T-helper 1 cell treated with Interleukin-12 subunit alpha and Interleukin-12 subunit beta and Interleukin-4 antibody, amounts not matched to agents 30 μg/mL and 1 μg/mL, for 36 hours (primary cell): ENCODE measurements around the gene MRPL36.

ENCODE experiments used
- H3K27ac Mint-ChIP-seq: one replicate; pipeline ENCODE4 v1.8.0; 2021; ENCODE audit warnings: mild to moderate bottlenecking, mixed read lengths
- H3K27me3 Mint-ChIP-seq: one replicate; pipeline ENCODE4 v1.8.0; 2021; ENCODE audit warnings: low read depth, mixed read lengths
- H3K36me3 Mint-ChIP-seq: one replicate; pipeline ENCODE4 v1.8.0; 2021; ENCODE audit warnings: low read depth, mixed read lengths
- H3K4me1 Mint-ChIP-seq: one replicate; pipeline ENCODE4 v1.8.0; 2021; ENCODE audit warnings: low read depth, mixed read lengths
- H3K4me3 Mint-ChIP-seq: one replicate; pipeline ENCODE4 v1.8.0; 2021; ENCODE audit warnings: mild to moderate bottlenecking, moderate library complexity, mixed read lengths
- H3K9me3 Mint-ChIP-seq: one replicate; pipeline ENCODE4 v1.8.0; 2021; ENCODE audit warnings: mixed read lengths

MRPL36 gene

DNA sequence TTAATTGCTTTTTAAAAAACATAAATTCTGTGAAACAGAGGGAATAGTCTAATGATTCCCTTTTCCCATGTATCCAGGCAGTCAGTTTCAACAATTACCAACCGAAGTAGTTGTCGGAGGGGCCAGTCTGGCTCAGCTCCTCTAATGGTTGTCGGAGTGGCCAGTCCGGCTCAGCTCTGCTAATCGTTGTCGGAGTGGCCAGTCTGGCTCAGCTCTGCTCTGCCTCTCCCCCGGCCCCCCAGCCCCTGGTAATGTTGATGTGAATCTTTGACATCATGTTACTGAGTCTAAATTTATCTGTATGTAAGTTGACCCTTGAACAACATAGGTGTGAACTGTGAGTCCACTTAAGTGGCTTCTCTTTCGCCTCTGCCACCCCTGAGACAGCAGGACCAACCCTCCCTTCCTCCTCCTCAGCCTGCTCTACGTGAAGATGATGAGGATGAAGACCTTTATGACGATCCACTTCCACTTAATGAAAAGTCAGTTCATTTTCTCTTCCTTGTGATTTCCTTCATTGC, 11.0 kb upstream of the MRPL36 start:
- Mint-ChIP-seq H3K4me3 (no peak overlapping the region), H3K9me3 (no peaks in the 10 kb centered on the region), H3K36me3 (peaks cover 35% of the 10 kb centered on the region), H3K27me3 (no peaks in the 10 kb centered on the region), H3K27ac (no peak overlapping the region), H3K4me1 (peaks cover 9% of the 10 kb centered on the region)

DNA sequence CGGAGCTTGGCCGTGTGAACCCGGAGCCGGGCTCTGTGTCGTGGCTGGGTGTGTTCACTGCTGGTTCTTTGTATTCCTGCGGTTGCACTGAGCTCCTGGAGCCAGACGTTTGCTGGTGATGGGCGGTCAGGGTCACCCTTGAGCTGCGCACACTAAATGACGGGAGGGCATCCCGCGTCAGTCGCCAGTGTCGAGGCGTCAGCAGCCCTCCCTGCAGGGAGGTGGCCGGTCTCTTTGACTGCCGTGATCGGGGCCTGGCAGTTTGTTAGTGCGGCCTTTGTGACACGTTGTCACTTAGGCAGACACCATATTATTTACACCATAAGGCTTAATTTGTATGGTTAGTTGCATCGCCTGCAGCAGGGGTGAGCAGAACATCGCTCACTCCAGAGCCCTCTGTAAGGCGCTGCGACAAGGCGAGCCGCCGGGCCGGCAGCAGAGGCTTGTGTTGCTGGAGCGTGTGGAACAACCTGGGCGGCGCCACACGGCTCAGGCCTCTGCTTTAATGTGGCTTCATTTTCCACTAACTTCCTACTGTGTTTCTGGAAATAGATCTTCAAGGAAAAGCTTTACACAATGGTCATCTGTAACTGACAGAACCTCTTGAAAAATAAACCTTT, 9.9 kb upstream of the MRPL36 start:
- Mint-ChIP-seq H3K27ac (no peak overlapping the region), H3K27me3 (no peaks in the 10 kb centered on the region), H3K4me1 (peaks cover 9% of the 10 kb centered on the region), H3K36me3 (peaks cover 35% of the 10 kb centered on the region), H3K4me3 (no peak overlapping the region), H3K9me3 (no peaks in the 10 kb centered on the region)

DNA sequence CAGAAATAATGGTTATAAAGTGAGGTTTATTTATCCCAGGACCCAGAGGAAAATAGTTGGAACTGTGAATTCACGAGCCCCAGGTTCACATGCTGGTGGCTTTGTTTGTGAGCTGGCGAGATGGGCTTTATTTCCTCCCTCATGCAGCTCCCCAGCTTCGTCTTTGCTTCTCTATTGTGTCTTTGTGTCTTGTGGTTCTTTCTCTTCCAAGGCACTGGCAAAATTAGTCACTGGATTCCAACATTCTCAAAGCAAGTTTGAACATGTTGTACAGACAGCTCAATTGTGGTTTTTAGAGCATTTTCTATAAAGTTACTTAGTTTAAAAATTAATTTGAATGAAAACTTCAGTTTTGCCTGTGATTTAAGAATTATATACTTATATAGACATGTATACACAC, 8.8 kb upstream of the MRPL36 start:
- Mint-ChIP-seq H3K9me3 (no peaks in the 10 kb centered on the region), H3K27ac (no peak overlapping the region), H3K36me3 (peaks cover 35% of the 10 kb centered on the region), H3K4me1 (peaks cover 16% of the 10 kb centered on the region), H3K27me3 (no peaks in the 10 kb centered on the region), H3K4me3 (no peak overlapping the region)

DNA sequence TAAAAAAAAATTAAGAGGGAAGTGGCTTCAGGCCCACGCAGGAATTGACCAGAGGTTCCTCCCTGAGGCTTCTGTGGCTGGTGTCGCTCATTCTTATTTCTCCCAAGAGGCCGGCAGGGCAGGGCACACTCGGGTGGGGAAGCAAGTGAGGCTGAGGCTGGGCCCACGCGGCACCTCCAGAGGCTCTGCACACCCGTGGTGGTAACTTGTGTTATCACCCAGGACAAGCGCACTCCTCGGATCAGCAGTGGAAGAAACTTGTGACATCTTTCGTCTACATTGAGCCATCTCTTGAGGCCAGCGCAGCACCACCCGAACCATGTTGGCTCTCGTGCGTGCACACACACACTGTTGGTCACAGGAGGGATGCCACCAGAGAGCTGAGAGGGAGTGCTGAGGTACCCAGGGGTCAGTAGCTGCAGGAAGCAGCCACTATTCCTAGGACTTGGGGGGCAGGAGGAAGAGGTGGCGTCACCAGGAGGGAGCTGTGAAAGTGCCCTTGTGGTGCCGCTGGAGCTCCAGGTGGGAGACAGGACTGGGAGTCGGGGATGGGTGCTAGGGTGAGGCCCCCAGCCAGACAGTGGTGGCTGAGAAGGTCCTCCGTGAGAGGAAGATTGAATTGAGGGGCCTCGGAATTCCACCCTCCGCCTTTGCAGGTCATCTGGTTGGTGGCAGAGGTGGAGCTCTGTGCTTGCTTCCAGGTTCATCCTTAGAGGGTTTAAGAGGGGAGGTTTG, 8.0 kb upstream of the MRPL36 start:
- H3K4me1 Mint-ChIP-seq: peaks cover 22% of the 10 kb centered on the region
- H3K27me3 Mint-ChIP-seq: no peaks in the 10 kb centered on the region
- H3K4me3 Mint-ChIP-seq: no peak overlapping the region
- peaks cover 43% of the 10 kb centered on the region for H3K36me3 Mint-ChIP-seq
- no peaks in the 10 kb centered on the region for H3K9me3 Mint-ChIP-seq
- no peak overlapping the region for H3K27ac Mint-ChIP-seq

DNA sequence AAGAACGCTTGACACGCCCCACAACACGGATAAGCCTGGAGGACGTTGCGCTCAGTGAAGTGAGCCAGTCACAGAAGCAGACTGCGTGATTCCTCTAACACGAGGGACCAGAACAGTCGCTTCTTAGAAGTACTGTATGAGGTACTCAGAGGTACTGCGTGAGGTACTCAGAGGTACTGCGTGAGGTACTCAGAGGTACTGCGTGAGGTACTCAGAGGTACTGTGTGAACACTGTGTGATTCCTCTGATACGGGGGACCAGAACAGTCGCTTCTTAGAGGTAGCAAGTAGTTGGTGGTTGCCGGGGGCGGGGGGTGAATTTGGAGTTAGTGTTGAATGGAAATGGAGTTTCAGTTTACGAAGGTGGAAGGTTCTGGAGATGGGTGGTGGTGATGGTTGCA, 7.3 kb upstream of the MRPL36 start:
- no peaks in the 10 kb centered on the region for H3K9me3 Mint-ChIP-seq
- H3K4me3 Mint-ChIP-seq: no peak overlapping the region
- no peaks in the 10 kb centered on the region for H3K27me3 Mint-ChIP-seq
- H3K27ac Mint-ChIP-seq: no peak overlapping the region
- H3K4me1 Mint-ChIP-seq: peaks cover 24% of the 10 kb centered on the region
- H3K36me3 Mint-ChIP-seq: peaks cover 43% of the 10 kb centered on the region

DNA sequence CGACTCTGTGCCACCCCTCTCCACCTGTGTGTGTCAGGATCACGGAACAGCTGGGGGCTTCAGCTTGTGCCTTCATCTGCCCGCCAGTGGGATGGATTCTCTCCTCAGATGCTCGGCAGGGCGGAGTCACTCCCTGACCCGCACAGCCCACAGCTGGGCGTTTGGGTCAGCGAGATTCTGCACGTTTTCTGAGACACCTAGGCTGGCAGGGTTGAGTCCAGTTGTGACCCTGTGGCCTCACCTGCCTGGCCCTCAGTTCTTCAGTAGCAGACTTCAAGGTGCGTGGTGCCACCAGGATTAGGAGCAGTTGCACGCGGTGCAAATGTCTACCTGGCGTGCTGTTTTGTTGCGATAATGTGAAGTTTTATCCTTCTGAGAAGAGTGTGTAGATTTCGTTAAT, 6.6 kb upstream of the MRPL36 start:
- Mint-ChIP-seq H3K4me1 (peaks cover 26% of the 10 kb centered on the region), H3K27me3 (no peaks in the 10 kb centered on the region), H3K36me3 (peaks cover 37% of the 10 kb centered on the region), H3K9me3 (no peaks in the 10 kb centered on the region), H3K4me3 (no peak overlapping the region), H3K27ac (no peak overlapping the region)

DNA sequence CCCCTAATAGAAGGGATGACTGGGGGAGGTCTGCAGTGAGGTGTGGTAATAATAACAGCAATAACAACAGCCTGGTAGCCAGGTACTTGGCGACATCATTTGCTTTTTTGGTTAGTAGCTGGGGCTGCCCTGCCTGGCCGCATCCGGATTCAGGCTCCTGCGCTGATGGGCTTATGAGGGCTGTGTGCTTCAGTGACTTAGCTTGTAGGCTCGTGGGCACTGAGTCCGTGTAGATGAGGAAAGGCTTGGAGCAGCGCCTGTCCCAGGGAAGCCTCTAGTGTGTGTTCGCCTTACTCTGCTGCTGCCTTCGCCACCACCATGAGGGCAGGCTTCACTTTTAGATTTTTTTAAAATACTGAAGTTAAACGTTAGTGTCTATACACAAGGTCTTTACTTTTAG, 6.1 kb upstream of the MRPL36 start:
- Mint-ChIP-seq H3K27me3 (no peaks in the 10 kb centered on the region), H3K4me3 (no peak overlapping the region), H3K36me3 (peaks cover 37% of the 10 kb centered on the region), H3K4me1 (peaks cover 24% of the 10 kb centered on the region), H3K9me3 (no peaks in the 10 kb centered on the region), H3K27ac (no peak overlapping the region)

DNA sequence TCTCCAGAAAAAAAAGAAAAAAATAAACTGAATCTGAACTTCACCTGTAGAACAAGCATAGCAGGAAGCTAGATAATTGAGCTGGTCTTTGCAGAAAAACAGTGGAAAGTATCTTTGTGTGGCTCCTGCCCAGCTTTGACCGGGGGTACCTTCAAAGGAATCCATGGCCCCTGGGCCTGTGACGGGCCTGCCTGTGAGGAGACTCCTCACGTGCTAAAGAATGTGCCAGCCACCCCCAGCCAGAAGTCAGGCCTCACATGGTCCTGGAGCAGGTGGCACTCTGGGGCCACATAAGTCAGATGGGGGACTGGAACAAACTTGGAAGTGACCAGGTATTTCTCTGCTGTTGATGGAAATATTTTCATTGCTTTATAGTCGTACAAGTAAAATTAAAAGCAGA, 5.7 kb upstream of the MRPL36 start:
- peaks cover 37% of the 10 kb centered on the region for H3K36me3 Mint-ChIP-seq
- no peak overlapping the region for H3K27ac Mint-ChIP-seq
- H3K9me3 Mint-ChIP-seq: no peaks in the 10 kb centered on the region
- no peak overlapping the region for H3K4me3 Mint-ChIP-seq
- H3K4me1 Mint-ChIP-seq: peaks cover 24% of the 10 kb centered on the region
- H3K27me3 Mint-ChIP-seq: no peaks in the 10 kb centered on the region

DNA sequence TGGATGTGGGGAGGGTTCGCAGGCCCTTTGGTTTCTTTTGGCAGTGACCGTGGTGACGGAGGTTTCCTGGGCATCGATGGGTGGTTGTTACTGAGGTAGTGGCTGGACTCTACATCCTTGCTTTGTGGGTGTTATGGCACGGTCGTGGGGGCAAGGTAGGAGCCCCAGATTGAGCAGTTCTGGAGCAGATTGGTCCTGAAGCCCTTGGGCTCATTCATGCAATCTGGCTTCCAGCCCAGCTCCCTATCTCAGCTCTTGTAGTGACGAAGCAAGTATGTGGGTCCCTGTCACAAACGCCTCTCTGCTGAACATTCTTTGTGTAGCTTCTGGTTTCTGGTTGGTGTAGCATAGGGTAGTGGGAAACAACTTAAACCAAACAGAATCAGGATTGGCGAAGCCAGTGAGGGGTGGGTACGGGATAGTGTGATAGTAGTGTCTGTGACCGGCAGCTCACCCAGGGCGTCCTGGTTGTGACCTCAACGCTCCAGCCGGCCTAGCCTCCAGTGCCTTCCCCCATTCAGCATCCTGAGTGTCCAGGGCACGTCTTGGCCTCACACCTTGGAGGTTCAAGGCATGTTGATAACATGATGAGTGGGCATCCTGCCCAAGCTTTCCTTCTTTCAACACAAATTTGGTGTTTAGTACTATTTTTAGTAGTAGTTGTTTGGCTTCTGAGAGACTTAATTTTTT, 4.5 kb upstream of the MRPL36 start:
- H3K9me3 Mint-ChIP-seq: no peaks in the 10 kb centered on the region
- no peak overlapping the region for H3K4me3 Mint-ChIP-seq
- no peak overlapping the region for H3K27ac Mint-ChIP-seq
- H3K36me3 Mint-ChIP-seq: peaks cover 37% of the 10 kb centered on the region
- H3K4me1 Mint-ChIP-seq: peaks cover 25% of the 10 kb centered on the region
- H3K27me3 Mint-ChIP-seq: no peaks in the 10 kb centered on the region

DNA sequence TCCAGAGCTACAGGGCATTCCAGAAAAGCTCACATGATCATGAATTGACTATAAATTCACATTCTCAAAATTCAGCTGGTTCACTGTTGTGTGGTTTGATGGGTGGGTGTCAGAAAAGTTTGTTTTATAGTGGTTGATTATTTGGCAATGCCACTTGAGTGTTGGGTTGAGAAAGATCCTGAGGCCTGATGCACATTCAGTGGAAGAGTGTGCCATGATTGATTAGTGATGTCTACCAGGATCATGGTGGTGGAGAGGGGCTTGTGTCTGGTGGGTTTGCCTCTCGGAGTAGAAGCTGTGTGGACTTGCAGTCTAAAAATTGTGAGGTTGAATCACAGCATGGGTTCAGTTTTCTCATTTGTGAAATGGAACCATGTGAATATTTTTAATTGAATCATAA, 3.6 kb upstream of the MRPL36 start:
- peaks cover 45% of the 10 kb centered on the region for H3K36me3 Mint-ChIP-seq
- H3K4me1 Mint-ChIP-seq: peaks cover 30% of the 10 kb centered on the region
- H3K4me3 Mint-ChIP-seq: peak overlapping the region; percentile 72
- H3K27me3 Mint-ChIP-seq: no peaks in the 10 kb centered on the region
- H3K9me3 Mint-ChIP-seq: no peaks in the 10 kb centered on the region
- H3K27ac Mint-ChIP-seq: peak overlapping the region; percentile 41

DNA sequence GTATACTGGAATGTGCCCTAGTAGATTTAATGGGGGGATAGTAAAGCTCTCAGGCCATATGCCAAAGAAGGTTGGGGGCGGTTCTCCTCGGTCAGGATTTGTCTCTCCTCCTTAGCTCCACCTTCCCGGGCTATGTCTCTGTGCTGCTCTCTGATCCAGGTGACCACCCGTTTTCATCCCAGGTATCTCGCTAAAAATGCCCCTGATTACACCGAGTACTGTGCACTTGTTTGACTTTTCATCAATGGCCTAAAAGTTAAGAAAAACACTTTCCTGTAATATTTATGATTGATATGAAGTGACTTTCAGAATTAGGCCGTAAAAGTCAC, 2.3 kb upstream of the MRPL36 start:
- peak overlapping the region; percentile 98 for H3K4me3 Mint-ChIP-seq
- H3K27ac Mint-ChIP-seq: peak overlapping the region; percentile 73
- peaks cover 29% of the 10 kb centered on the region for H3K4me1 Mint-ChIP-seq
- H3K9me3 Mint-ChIP-seq: no peaks in the 10 kb centered on the region
- peaks cover 44% of the 10 kb centered on the region for H3K36me3 Mint-ChIP-seq
- no peaks in the 10 kb centered on the region for H3K27me3 Mint-ChIP-seq

DNA sequence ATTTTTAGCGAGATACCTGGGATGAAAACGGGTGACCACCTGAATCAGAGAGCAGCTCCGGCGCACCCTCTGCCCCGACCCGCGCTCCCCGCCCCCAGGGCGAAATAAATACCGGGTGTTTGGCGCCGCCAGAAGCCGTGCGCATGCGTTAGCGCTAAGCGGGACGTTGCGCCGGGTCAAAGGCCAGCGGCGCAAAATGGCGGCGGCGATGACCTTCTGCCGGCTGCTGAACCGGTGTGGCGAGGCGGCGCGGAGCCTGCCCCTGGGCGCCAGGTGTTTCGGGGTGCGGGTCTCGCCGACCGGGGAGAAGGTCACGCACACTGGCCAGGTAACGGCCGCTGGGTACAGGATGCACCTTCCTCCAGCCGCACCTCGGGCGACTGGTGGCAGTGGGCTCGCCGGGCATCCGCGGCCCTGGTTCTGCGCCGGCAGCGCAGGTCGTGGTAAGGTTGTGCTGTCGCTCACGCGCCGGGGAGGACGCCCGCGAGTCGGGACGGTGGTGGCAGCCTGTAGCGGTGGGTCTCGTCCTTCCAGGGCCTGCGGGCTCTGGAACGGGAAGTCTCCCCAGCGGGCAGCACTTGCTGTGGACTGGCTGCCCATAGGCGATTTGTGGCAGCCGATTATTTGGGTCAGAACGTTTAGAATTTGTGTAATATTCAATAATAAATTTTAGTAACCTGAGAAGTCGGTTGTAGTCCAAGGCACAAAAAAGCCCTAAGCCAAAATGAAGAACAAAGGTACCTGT, 1.8 kb upstream of the MRPL36 start, which contains the start of gene NDUFS6:
TSS of gene NDUFS6 (plus strand) at position 186 of the 745 bp plus-strand sequence. CDS start at position 197, 11 bp downstream.
- H3K4me1 Mint-ChIP-seq: peaks cover 33% of the 10 kb centered on the region
- no peaks in the 10 kb centered on the region for H3K27me3 Mint-ChIP-seq
- no peaks in the 10 kb centered on the region for H3K9me3 Mint-ChIP-seq
- H3K27ac Mint-ChIP-seq: peak within 1 kb of the TSS; percentile 99
- H3K4me3 Mint-ChIP-seq: peak within 1 kb of the TSS; percentile 98
- H3K36me3 Mint-ChIP-seq: peaks cover 45% of the 10 kb centered on the region

DNA sequence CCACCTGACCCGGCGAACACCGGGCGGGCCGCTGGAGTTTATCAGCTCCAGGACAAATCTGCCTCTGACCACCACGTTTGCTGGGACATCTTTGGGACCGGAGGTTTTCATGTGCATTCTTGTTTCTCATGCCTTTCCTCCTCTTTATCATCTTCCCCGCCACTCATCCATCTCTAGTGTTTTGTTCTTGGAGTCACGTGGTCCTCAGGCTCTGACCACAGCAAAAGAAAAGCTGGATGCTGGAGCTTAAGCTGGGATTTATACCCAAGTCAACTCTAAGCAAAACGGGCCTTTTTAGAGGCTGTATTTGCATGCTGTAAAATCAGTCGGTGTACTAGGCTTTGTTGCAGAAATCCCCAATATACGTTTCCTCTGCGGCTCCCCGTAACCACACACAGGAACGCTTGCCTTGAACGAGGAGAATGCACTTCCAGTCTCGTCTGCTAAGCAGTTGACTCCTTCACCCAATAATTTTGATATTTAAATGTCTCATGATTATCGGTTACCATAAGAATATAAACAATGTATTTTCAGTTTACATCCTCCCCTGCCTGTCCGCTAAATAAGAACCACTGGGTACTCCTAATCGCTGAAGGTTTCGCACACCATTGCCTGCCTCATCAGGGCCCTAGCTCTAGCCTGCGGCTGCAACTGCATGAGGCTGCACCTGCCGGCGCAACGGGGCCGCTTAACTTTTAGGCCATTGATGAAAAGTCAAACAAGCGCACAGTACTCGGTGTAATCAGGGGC, 1.0 kb upstream of the MRPL36 start:
- Mint-ChIP-seq H3K27ac (peak overlapping the region; percentile 99), H3K4me1 (peaks cover 34% of the 10 kb centered on the region), H3K27me3 (no peaks in the 10 kb centered on the region), H3K36me3 (peaks cover 45% of the 10 kb centered on the region), H3K4me3 (peak overlapping the region; percentile 98), H3K9me3 (no peaks in the 10 kb centered on the region)

DNA sequence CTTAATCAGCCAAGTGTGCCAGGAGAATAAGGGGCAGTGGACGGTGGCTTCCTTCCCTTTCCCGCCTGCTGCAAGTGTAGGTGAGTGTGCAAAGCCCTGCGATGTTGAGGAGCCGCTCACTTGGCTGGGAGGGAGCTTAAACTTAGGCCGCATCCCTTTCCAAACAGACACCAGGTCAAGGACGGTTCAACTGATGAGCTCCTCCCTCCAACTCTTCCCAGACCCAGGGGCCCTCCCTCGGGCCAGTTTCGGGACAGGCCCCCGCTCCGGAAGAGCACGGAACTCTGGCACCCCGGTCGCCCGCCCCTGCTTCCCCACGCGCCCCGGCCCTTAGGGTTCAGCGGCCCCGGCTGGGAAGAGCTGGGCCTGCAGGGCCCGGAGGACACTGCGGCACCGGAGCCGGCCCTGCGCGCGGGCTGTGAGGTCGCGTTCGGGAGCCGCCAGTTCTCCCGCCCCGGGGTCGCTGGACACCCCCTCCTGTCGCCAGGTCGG, 481 bp downstream of the MRPL36 start:
- Mint-ChIP-seq H3K36me3 (peaks cover 45% of the 10 kb centered on the region), H3K4me3 (peak overlapping the region; percentile 81), H3K27ac (peak overlapping the region; percentile 73), H3K27me3 (no peaks in the 10 kb centered on the region), H3K9me3 (no peaks in the 10 kb centered on the region), H3K4me1 (peaks cover 39% of the 10 kb centered on the region)
